DMS114 treated with DMSO at 0.1 percent for 48 hours (cell line): Measurements from ENCODE around the gene CCDC39.
A peak's percentile ranks its signal among the peaks of the same experiment; 100 is the strongest.
"Not testable (repeated sequence)": the region's sequence is repeated elsewhere in the genome, so short reads cannot be mapped to it uniquely, and the experiment has no call there.

Experiments used
- DNase-seq: peaks from one replicate; lab custom pipeline; 2025; ENCODE audit not compliant: unreplicated experiment; lab: John Stamatoyannopoulos, UW

CCDC39 gene

GRCh38 chr3:180624714-180625113 lies 54.6 kb downstream of the CCDC39 start:
- no peak for DNase-seq

DNA sequence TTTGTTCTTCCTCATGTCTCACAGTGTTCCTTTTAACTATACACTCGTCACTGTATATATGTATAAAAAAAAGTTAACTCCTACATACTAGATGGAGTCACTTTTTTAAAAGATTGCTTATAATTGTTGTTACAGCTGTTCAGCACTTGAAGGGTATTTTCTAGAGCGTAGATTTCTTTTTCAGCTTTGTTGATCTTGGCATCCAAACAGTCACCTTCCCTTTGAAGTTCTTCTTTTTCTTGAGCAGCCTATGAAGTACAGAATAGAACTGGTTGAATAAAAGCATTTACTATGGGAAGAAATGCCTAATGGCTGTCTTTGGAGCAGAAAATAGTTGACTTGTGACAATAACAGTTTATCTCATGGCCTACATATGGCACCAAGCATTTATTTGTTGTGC lies 59.6 kb downstream of the CCDC39 start:
- DNase-seq = no peak

DNA sequence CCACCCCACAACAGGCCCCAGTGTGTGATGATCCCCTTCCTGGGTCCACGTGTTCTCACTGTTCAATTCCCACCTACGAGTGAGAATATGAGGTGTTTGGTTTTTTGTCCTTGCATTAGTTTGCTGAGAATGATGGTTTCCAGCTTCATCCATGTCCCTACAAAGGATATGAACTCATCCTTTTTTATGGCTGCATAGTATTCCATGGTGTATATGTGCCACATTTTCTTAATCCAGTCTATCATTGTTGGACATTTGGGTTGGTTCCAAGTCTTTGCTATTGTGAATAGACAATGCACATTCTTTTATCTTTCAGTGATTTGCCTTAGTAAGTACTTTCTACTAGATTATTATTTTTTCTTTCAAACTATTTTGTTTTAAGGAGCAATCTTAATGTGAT lies 60.7 kb downstream of the CCDC39 start:
- DNase-seq = not testable (repeated sequence)

GRCh38 chr3:180617049-180617448 lies 62.2 kb downstream of the CCDC39 start:
- no peak for DNase-seq

GRCh38 chr3:180615954-180616353 lies 63.3 kb downstream of the CCDC39 start:
- no peak for DNase-seq

DNA sequence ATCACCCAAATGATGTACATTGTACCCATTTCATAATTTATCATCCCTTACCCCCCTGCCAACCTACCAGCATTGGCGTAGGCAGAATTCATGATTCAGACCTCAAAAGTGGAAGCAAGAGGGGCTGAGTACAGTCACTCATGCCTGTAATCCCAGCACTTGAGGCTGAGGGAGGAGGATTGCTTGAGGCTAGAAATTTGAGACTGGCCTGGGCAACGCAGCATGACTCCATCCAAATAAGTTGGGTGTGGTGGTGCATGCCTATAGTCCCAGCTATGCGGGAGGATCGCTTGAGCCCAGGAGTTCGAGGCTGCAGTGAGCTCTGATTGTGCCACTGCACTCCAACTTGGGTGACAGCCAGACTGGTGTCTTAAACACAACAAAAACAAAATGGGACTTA lies 66.9 kb downstream of the CCDC39 start:
- no peak for DNase-seq

- no peak for DNase-seq
Measured at GRCh38 chr3:180611006-180611405, 68.3 kb downstream of the CCDC39 start.

GRCh38 chr3:180601688-180602666 lies 77.3 kb downstream of the CCDC39 start, which contains the start of gene TTC14:
Gene TTC14 (plus strand): TSS chr3:180602163. CDS start chr3:180602262, 99 bp downstream.
- DNase-seq = peak; percentile 91

DNA sequence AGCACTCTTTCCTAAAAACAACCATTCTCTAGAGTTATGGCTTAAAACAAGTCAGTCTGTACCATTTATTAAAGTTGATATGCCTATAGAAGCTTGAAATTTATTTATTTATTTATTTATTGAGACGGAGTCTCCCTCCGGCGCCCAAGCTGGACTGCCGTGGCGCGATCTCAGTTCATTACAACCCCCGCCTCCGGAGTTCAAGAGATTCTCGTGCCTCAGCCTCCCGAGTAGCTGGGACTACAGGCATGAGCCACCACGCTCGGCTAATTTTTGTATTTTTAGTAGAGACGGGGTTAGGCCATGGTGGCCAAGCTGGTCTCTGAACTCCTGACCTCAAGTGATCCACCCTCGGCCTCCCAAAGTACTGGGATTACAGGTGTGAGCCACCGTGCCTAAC lies 78.8 kb downstream of the CCDC39 start:
- DNase-seq = no peak

DNA sequence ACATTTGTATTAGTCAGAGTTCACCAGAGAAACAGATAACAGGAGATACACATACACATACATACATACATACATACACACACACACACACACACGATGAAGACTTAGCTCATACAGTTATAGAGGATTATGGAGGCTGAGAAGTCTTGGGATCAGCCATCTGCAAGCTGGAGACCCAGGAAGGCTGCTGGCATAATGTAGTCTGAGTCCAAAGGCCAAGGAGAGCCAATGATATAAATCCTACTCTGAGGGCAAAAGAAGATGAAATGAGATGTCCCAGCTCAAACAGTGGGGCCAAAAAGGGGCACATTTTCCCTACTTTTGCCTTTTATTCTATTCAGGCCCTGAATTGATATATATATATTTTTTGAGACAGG lies 83.7 kb downstream of the CCDC39 start:
- no peak for DNase-seq

DNA sequence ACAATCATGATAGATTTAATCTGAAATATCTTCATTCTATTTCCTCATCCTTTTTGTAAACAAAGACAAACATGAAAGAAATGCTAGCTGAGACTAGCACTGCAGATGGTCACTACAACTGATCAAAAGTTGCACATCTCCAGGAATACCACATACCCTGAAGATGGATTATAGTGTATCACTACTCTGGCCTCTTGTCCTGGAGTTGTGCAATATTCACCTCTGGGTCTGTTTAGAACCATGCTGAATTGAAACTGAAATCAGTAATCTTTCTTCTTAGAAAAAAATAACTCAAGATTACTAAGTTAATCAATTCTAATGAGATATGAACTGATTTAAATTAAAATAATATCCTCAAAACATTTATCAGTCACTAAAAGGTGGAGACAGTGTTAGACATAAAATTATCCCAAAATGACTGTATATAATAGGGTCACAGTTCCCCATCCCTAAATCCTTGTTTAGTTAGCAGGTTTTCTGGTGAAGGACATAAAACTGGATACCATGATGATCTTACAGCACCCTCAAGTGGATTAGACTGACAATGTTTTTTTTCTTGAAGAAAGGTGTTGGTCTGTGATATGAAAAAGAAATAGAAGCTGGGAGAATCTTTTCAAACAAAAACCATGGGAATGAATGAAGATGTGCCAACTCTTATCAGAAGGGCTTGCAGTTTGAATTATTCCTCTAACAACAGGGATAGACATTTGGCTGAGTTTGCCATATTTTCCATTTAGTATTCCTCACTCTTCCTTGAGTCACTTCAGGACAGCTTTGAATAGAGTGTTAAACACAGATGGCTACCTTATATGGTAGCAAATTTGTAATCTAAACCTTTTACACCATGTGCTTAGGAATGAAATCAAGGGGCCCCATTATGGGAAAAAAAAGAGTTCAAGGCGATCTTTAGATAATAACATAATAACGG lies 84.4 kb downstream of the CCDC39 start:
- DNase-seq = peak; percentile 36

DNA sequence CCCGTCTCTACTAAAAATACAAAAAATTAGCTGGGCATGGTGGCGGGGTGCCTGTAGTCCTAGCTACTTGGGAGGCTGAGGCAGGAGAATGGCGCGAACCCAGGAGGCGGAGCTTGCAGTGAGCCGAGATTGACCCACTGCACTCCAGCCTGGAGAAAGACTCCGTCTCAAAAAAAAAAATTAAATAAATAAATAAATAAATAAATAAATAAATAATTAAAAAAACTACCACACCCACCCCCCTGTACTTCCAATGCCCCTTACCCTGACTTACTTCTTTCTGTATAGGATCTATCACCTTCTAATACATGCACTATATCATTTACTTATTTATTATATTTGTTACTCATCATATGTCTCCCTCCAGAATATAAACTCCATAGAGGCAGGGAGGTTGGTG lies 85.7 kb downstream of the CCDC39 start:
- DNase-seq = not testable (repeated sequence)

- no peak for DNase-seq
Measured at GRCh38 chr3:180590396-180590795, 88.9 kb downstream of the CCDC39 start.

DNA sequence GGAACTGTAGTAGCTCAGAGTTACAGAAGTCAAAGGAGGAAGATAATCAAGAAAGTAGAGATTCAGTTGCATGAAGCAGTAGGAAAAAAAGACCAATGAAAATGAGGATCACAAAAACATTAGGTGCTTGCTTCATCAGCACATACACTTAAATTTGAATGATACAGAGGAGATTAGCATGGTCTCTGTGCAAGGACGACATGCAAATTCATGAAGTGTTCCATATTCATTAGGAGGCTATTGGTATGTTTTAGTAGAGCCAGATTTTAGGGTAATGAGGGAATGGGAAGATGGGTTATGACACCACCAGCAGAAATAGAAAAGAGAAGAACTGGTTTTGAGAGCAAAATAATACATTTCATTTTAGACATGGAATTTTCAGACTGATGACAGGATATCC lies 98.4 kb downstream of the CCDC39 start:
- DNase-seq = no peak

GRCh38 chr3:180575571-180575970 lies 103.7 kb downstream of the CCDC39 start:
- no peak for DNase-seq

- no peak for DNase-seq
Measured at GRCh38 chr3:180571831-180572598, 107.3 kb downstream of the CCDC39 start.

DNA sequence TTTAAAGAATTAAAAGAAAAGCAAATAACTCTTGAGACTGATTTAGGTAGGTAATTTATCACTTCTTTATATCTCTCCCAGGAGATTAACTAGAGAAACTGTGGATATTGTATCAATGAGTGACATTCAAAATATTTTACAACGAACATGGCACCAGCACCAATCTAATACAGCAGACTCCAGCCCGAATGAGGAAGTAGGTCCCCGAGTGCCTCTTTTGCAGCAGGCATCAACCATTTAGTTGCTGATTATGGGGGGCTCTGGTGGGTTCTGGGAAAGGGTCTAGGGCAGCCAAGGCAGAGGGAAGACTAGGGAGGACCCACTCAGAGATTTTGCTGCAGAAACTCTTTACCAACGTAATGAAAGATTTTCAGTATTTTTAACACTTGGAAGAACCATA lies 109.1 kb downstream of the CCDC39 start:
- no peak for DNase-seq

- DNase-seq = no peak
Measured at GRCh38 chr3:180564676-180565075, 114.6 kb downstream of the CCDC39 start.
